ENCODE results near the gene TLR7.

Gene TLR7

GRCh38 chrX:12866451-12867377 is at the start of gene TLR7:
TSS of gene TLR7 (plus strand) at chrX:12867072. CDS start at chrX:12867579, 507 bp downstream.
- no peak for DNase-seq (ENCODE audit: low read depth in 2 of 2)

- DNase-seq (ENCODE audit: low read depth in 2 of 2), result no peak
Observed at GRCh38 chrX:12817528-12817927, 49.3 kb upstream of the TLR7 start.

GRCh38 chrX:12819222-12819621 is 47.6 kb upstream of the TLR7 start:
- no peak for DNase-seq (ENCODE audit: low read depth in 2 of 2)

GRCh38 chrX:12820737-12821136 is 46.1 kb upstream of the TLR7 start:
- no peak for DNase-seq (ENCODE audit: low read depth in 2 of 2)

- no peak for DNase-seq (ENCODE audit: low read depth in 2 of 2)
Observed at GRCh38 chrX:12824944-12825343, 41.9 kb upstream of the TLR7 start.

- DNase-seq (ENCODE audit: low read depth in 2 of 2), result no peak
Observed at GRCh38 chrX:12825801-12826200, 41.1 kb upstream of the TLR7 start.

GRCh38 chrX:12843061-12843667 is 23.7 kb upstream of the TLR7 start:
- no peak for DNase-seq (ENCODE audit: low read depth in 2 of 2)

- no peak for DNase-seq (ENCODE audit: low read depth in 2 of 2)
Observed at GRCh38 chrX:12843668-12844279, 23.1 kb upstream of the TLR7 start.

GRCh38 chrX:12844319-12844718 is 22.6 kb upstream of the TLR7 start:
- DNase-seq (ENCODE audit: low read depth in 2 of 2), result no peak

GRCh38 chrX:12865359-12865758 is 1.5 kb upstream of the TLR7 start:
- no peak for DNase-seq (ENCODE audit: low read depth in 2 of 2)

- no peak for DNase-seq (ENCODE audit: low read depth in 2 of 2)
Observed at GRCh38 chrX:12867685-12868084, 813 bp downstream of the TLR7 start.

- DNase-seq (ENCODE audit: low read depth in 2 of 2), result no peak
Observed at GRCh38 chrX:12868747-12869146, 1.9 kb downstream of the TLR7 start.

GRCh38 chrX:12871257-12871656 is 4.4 kb downstream of the TLR7 start:
- DNase-seq (ENCODE audit: low read depth in 2 of 2), result no peak

GRCh38 chrX:12872741-12873140 is 5.9 kb downstream of the TLR7 start:
- DNase-seq (ENCODE audit: low read depth in 2 of 2), result no peak

GRCh38 chrX:12874581-12874980 is 7.7 kb downstream of the TLR7 start:
- DNase-seq (ENCODE audit: low read depth in 2 of 2), result no peak

GRCh38 chrX:12877386-12877785 is 10.5 kb downstream of the TLR7 start:
- no peak for DNase-seq (ENCODE audit: low read depth in 2 of 2)

- DNase-seq (ENCODE audit: low read depth in 2 of 2), result no peak
Observed at GRCh38 chrX:12878536-12878935, 11.7 kb downstream of the TLR7 start.

GRCh38 chrX:12881914-12882313 is 15.0 kb downstream of the TLR7 start:
- no peak for DNase-seq (ENCODE audit: low read depth in 2 of 2)

- DNase-seq (ENCODE audit: low read depth in 2 of 2), result no peak
Observed at GRCh38 chrX:12885508-12885907, 18.6 kb downstream of the TLR7 start.

- no peak for DNase-seq (ENCODE audit: low read depth in 2 of 2)
Observed at GRCh38 chrX:12886545-12886944, 19.7 kb downstream of the TLR7 start.

GRCh38 chrX:12887141-12887540 is 20.3 kb downstream of the TLR7 start:
- no peak for DNase-seq (ENCODE audit: low read depth in 2 of 2)

- no peak for DNase-seq (ENCODE audit: low read depth in 2 of 2)
Observed at GRCh38 chrX:12887767-12888166, 20.9 kb downstream of the TLR7 start.

GRCh38 chrX:12890467-12890866 is 23.6 kb downstream of the TLR7 start:
- DNase-seq (ENCODE audit: low read depth in 2 of 2), result no peak

All from stimulated activated CD4-positive, alpha-beta T cell treated with anti-CD3 and anti-CD28 coated beads, Interleukin-12 subunit alpha, Interleukin-12 subunit beta, amount 100 ng/mL, for 24 hours (primary cell).